Endothelial cell of umbilical vein (primary cell): Measurements from ENCODE around the gene FILIP1L. TPM values are rescaled to one million over a fixed set of nuclear protein-coding genes. Genes with fewer than 3 reads are reported as not detected.

ENCODE experiments used
- BruUV-seq: library from RNA; stranded (reverse); fragments of 400-500 nt; replicated peaks from 2 replicates; lab custom pipeline; 2021; lab: Mats Ljungman, UMichigan
- CTCF ChIA-PET: fragments of 300-600, 350-600 bp; sonication (Branson Sonifier 250); formaldehyde crosslinking; loops from one replicate; lab custom pipeline; 2021; ENCODE audit warnings: antibody characterized with exemption, inconsistent platforms; lab: Charles Lee
- POLR2A ChIA-PET: fragments of 300-600, 350-600 bp; sonication (Branson Sonifier 250); formaldehyde crosslinking; loops from one replicate; lab custom pipeline; 2021; ENCODE audit warnings: antibody characterized with exemption, inconsistent platforms; lab: Charles Lee
- DNase-seq: peaks from one replicate; pipeline ENCODE4 v3.0.0-alpha.2; 2011; ENCODE audit warnings: low read depth, low spot score
- FAIRE-seq: peaks from 2 replicates; lab custom pipeline; 2011; peaks lifted over from hg19 to GRCh38; lab: Jason Lieb, UNC
- H2AFZ ChIP-seq: 2 replicates; pipeline ENCODE4 v1.6.0; 2012; ENCODE audit warnings: low read depth, low read length, control low read depth, inconsistent platforms
- H3K27ac ChIP-seq: 2 replicates; pipeline ENCODE4 v1.5.1; 2011; ENCODE audit warnings: low read depth, mild to moderate bottlenecking, control low read depth, low read length, moderate library complexity; ENCODE audit not compliant: insufficient read depth
- H3K27me3 ChIP-seq, 2 experiments: 2 replicates each; pipeline versions ENCODE4 v1.6.0 to v1.6.1; 2011; ENCODE audit warnings: low read length in 2 of 2, mixed read lengths in 1 of 2; ENCODE audit not compliant: control insufficient read depth in 2 of 2, insufficient read depth in 2 of 2
- H3K36me3 ChIP-seq, 2 experiments: 2 replicates in 1 of 2; 3 replicates in 1 of 2; pipeline ENCODE4 v1.5.1; 2011; ENCODE audit warnings: low read length in 2 of 2, mild to moderate bottlenecking in 1 of 2, moderate library complexity in 1 of 2; ENCODE audit not compliant: control insufficient read depth in 2 of 2, insufficient read depth in 2 of 2; ENCODE audit errors: extremely low read depth in 1 of 2
- H3K4me1 ChIP-seq: 3 replicates; pipeline ENCODE4 v1.5.1; 2011; ENCODE audit warnings: mild to moderate bottlenecking, low read length; ENCODE audit not compliant: control insufficient read depth, insufficient read depth; ENCODE audit errors: extremely low read depth
- H3K4me2 ChIP-seq: 2 replicates; pipeline ENCODE4 v1.6.1; 2011; ENCODE audit warnings: low read length, control low read depth, mixed read lengths; ENCODE audit not compliant: insufficient read depth
- H3K4me3 ChIP-seq, 3 experiments: fragments of 200-600 bp in 1 of 3; sonication (generic), shearing (Covaris generic) in 1 of 3; replicated peaks in 1 of 3; 2 replicates each; pipeline ENCODE4 v1.5.1; 2011 to 2016; ENCODE audit warnings: control low read depth in 3 of 3, low read length in 3 of 3, mild to moderate bottlenecking in 2 of 3, inconsistent platforms in 1 of 3, low read depth in 1 of 3, moderate library complexity in 1 of 3; ENCODE audit not compliant: insufficient read depth in 1 of 3
- H3K79me2 ChIP-seq: 2 replicates; pipeline ENCODE4 v1.6.0; 2012; ENCODE audit warnings: low read length, inconsistent platforms; ENCODE audit not compliant: control insufficient read depth, insufficient read depth
- H3K9ac ChIP-seq: replicated peaks from 2 replicates; pipeline ENCODE3; 2011; ENCODE audit warnings: low read length, control low read depth; ENCODE audit not compliant: insufficient read depth; ENCODE audit errors: extremely low read depth
- H3K9me1 ChIP-seq: replicated peaks from 3 replicates; pipeline ENCODE4 v1.6.0; 2011; ENCODE audit warnings: mild to moderate bottlenecking, low read length; ENCODE audit not compliant: control insufficient read depth, insufficient read depth; ENCODE audit errors: extremely low read depth
- H3K9me3 ChIP-seq: replicated peaks from 2 replicates; pipeline ENCODE4 v1.5.1; 2012; ENCODE audit warnings: low read length, inconsistent platforms; ENCODE audit not compliant: control insufficient read depth, insufficient read depth
- H4K20me1 ChIP-seq: replicated peaks from 2 replicates; pipeline ENCODE3; 2011; ENCODE audit warnings: mild to moderate bottlenecking, low read length; ENCODE audit not compliant: control insufficient read depth, insufficient read depth; ENCODE audit errors: extremely low read depth
- CTCF ChIP-seq, 2 donors: IDR thresholded peaks; 1 replicate in 1 of 2; 2 replicates in 1 of 2; pipeline ENCODE4 v1.5.1; 2011; ENCODE audit warnings: low read length in 2 of 2, mild to moderate bottlenecking in 2 of 2, moderate library complexity in 2 of 2, control low read depth in 1 of 2, inconsistent platforms in 1 of 2, low read depth in 1 of 2; ENCODE audit not compliant: insufficient read depth in 1 of 2; ENCODE audit errors: extremely low read depth in 1 of 2
- EZH2 ChIP-seq: IDR thresholded peaks from 2 replicates; pipeline ENCODE4 v1.6.1; 2012; ENCODE audit warnings: borderline replicate concordance, low read depth, mild to moderate bottlenecking, moderate library complexity, low read length, inconsistent platforms; ENCODE audit not compliant: severe bottlenecking
- FOS ChIP-seq: IDR thresholded peaks from 2 replicates; pipeline ENCODE4 v1.6.1; 2011; ENCODE audit warnings: mild to moderate bottlenecking, low read length, moderate library complexity, borderline replicate concordance; ENCODE audit not compliant: insufficient read depth
- GATA2 ChIP-seq: IDR thresholded peaks from 2 replicates; pipeline ENCODE4 v1.7.0; 2011; ENCODE audit warnings: low read depth, mild to moderate bottlenecking, moderate library complexity, mixed read lengths, low read length; ENCODE audit not compliant: insufficient read length, insufficient read depth
- JUN ChIP-seq: IDR thresholded peaks from 2 replicates; pipeline ENCODE4 v1.6.1; 2011; ENCODE audit warnings: borderline replicate concordance, low read depth; ENCODE audit not compliant: insufficient read length, insufficient read depth
- MAX ChIP-seq: IDR thresholded peaks from 2 replicates; pipeline ENCODE4 v1.6.1; 2011; ENCODE audit not compliant: insufficient read depth, insufficient read length
- MYC ChIP-seq: IDR thresholded peaks from one replicate; pipeline ENCODE4 v1.6.1; 2011; ENCODE audit warnings: mild to moderate bottlenecking, low read depth, low read length
- POLR2A ChIP-seq: IDR thresholded peaks from 2 replicates; pipeline ENCODE4 v1.6.1; 2012; ENCODE audit warnings: low read depth, mild to moderate bottlenecking, control low read depth, low read length
- POLR2AphosphoS5 ChIP-seq: IDR thresholded peaks from 2 replicates; pipeline ENCODE4 v1.6.1; 2012; ENCODE audit warnings: low read depth, mild to moderate bottlenecking, control low read depth, low read length, moderate library complexity; ENCODE audit not compliant: insufficient read depth
- dilution Hi-C: fragments of 300-500 bp; cut with MboI; formaldehyde crosslinking; loops from one replicate; pipeline ENCODE4 v1.15.0; 2019; ENCODE audit warnings: low sequenced_read_pairs; ENCODE audit not compliant: extremely low pct_ligation_motif_present
- intact Hi-C: fragments of 100-400 bp; cut with micrococcal nuclease; formaldehyde crosslinking; loops from one replicate; pipeline ENCODE4 v1.10.0; 2022
- polyA plus RNA-seq, 4 experiments: library from polyadenylated mRNA; depleted of rRNA in 3 of 4; stranded (reverse) in 3 of 4; unstranded in 1 of 4; fragments of >200 nt; gene quantifications; 2 replicates each; pipeline versions ENCODE4 v1.2.1 to v1.2.3, GENCODE V29; 2011 to 2012; ENCODE audit warnings: missing spikeins in 1 of 4
- total RNA-seq: library from RNA; stranded (reverse); gene quantifications from 2 replicates; pipeline ENCODE4 v1.2.3, GENCODE V29; 2021

The FILIP1L gene
- total and polyA plus RNA-seq, 2 donors (not counting 3 experiments of a cell fraction or from before 2014, with no cell fraction given): 26.0 to 29.9 TPM

- Histone ChIP-seq H4K20me1 (no peaks in the 10 kb centered on the region), H3K79me2 (no peaks in the 10 kb centered on the region), H3K9me1 (no peaks in the 10 kb centered on the region), H3K9me3 (no peaks in the 10 kb centered on the region), H3K36me3 (no peaks in the 10 kb centered on the region), H3K4me1 (no peaks in the 10 kb centered on the region), H3K4me2 (no peak overlapping the region), H3K27ac (no peak overlapping the region), H2AFZ (no peak overlapping the region), H3K9ac (no peak overlapping the region), H3K4me3 (no peak overlapping the region), H3K27me3 (no peaks in the 10 kb centered on the region)
- CTCF ChIA-PET: interaction anchor here (0.6 kb wide), 1 partner anchor 188 kb away, joined by 3 read pairs; no protein-coding TSS in a partner anchor
- POLR2A ChIA-PET: no interaction called here
- no TSS peak for BruUV-seq
- no peak for DNase-seq
- no peak for TF ChIP-seq JUN
- no peak for TF ChIP-seq POLR2AphosphoS5
- TF ChIP-seq POLR2A: no peak
- TF ChIP-seq MYC: no peak
- TF ChIP-seq GATA2: no peak
- TF ChIP-seq MAX: no peak
- TF ChIP-seq CTCF (IDR thresholded peaks at IDR 0.05; ENCODE audit: extremely low read depth in 1 of 2, insufficient read depth in 1 of 2, low read depth in 1 of 2, low read length in 2 of 2): no peak
- TF ChIP-seq FOS: no peak
- TF ChIP-seq EZH2: no peak
- intact Hi-C loops (no loop called here), dilution Hi-C loops (no loop called here)
- FAIRE-seq: no peak
Measured at GRCh38 chr3:99943931-99944761, 170.2 kb downstream of the FILIP1L start.
